ENCODE data around the gene DSC1.

Gene DSC1

GRCh38 chr18:31102025-31102684, 60.5 kb downstream of the DSC1 start, which contains the start of gene DSC2:
Gene DSC2 (minus strand): TSS chr18:31102421. CDS start chr18:31101971, 450 bp downstream.
- in situ Hi-C loops (cut with MboI; ENCODE audit: low sequenced_read_pairs, unreplicated experiment) = no loop called here
- no peak for TF ChIP-seq CTCF (IDR thresholded peaks at IDR 0.05; ENCODE audit: borderline replicate concordance, control extremely low read depth, extremely low read depth, insufficient read depth, missing control alignments)
- peak; percentile 38 for DNase-seq (ENCODE audit: low spot score)

GRCh38 chr18:31101183-31102024, 61.3 kb downstream of the DSC1 start:
- TF ChIP-seq CTCF (IDR thresholded peaks at IDR 0.05; ENCODE audit: borderline replicate concordance, control extremely low read depth, extremely low read depth, insufficient read depth, missing control alignments) = peak; percentile 16
- DNase-seq (ENCODE audit: low spot score) = peak; percentile 71
- in situ Hi-C loops (cut with MboI; ENCODE audit: low sequenced_read_pairs, unreplicated experiment) = no loop called here

DNA sequence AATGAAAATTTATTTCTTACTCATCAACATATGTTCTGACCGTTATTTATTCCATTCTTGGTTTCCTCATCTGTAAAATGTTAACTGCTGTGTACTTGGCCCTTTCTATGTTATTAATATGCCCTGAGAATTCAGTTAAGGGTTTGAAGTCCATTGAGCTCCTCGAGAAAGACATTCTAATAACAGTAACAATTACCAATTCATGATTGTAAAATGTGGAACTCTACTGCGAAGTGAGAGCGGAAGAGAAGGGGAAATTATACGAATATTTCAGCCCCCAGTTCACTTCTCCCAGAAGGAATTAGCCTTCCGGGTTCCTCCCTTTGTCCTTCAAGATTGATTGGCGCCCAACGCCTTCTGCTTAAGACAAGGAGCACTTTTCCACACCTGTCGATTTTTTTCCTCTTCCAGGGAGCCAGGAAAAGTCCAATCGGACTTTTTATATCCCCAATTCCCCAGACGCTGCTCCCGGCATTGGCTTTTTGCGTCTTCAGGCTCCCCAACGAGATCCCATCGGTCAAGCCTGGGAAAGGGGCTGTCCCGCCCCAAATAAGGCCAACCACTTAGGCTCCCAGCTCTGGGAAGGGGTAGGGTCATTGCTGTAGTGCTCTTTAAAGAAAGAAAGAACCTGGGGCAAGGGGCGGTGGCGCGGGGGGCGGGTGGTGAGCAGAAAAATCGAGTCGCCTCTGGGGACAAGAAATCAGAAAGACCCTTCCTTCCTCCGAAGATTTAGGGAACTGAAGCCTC, 62.0 kb downstream of the DSC1 start:
- in situ Hi-C loops (cut with MboI; ENCODE audit: low sequenced_read_pairs, unreplicated experiment) = no loop called here
- DNase-seq (ENCODE audit: low spot score) = no peak

DNA sequence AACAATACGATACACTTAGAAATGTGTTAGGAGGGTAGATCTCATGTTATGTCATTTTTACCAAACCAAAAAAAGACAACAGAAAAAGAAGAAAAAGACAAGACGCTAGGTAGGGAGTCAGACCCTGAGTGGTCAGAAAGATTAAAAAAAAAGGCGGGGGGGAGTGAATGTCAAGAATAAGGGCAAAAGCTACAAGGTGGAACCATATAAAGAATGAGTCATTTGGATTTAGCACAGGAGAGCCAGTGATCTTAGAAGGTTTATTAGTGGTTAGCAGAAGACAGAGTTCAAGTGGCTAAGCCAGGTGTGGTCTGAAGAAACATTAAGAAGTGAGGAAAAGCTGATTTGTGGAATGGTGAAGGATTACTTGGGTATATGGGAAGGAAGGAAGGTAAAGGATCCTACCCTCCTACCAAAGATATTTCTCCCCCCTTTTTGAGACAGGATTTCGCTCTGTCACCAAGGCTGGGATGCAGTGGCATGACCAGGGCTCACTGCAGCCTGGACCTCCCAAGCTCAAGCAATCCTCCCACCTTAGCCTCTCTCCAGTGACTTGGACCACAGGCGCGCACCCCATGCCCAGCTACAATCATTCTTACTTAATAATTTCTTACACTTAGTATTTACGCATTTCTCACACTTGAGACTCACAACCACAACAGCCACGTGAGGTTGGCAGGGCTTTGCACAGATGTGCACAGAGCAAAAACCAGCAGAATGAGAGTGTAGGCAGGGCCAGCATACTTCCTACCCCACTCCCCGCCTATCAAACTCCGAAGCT, 63.0 kb downstream of the DSC1 start:
- no peak for DNase-seq (ENCODE audit: low spot score)
- TF ChIP-seq CTCF (IDR thresholded peaks at IDR 0.05; ENCODE audit: borderline replicate concordance, control extremely low read depth, extremely low read depth, insufficient read depth, missing control alignments) = no peak
- in situ Hi-C loops (cut with MboI; ENCODE audit: low sequenced_read_pairs, unreplicated experiment) = no loop called here

More for the DNA sequence above, 62.0 kb downstream of the DSC1 start:
- TF ChIP-seq CTCF (IDR thresholded peaks at IDR 0.05; ENCODE audit: borderline replicate concordance, control extremely low read depth, extremely low read depth, insufficient read depth, missing control alignments) = no peak

- TF ChIP-seq CTCF (IDR thresholded peaks at IDR 0.05; ENCODE audit: borderline replicate concordance, control extremely low read depth, extremely low read depth, insufficient read depth, missing control alignments) = no peak
- no peak for DNase-seq (ENCODE audit: low spot score)
- in situ Hi-C loops (cut with MboI; ENCODE audit: low sequenced_read_pairs, unreplicated experiment) = no loop called here
These were observed 63.8 kb downstream of the DSC1 start for GRCh38 chr18:31098878-31099277.

DNA sequence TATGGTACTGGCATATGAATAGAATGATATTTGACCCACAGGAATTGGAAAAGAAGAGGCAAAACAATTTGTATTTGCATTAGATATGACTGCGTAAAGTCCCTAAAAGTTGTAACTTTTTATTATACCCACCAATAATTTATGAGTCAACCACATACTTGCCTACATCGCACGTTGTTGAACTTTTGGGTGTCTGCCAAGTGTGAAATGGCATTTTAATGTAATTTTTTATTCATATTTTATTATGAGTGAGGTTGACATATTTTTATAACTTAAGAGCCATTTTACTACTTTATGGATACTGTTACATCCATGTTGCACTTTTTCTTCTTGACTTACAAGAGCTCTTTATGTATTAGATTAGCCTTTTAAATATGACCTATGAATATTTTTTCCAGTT, 65.0 kb downstream of the DSC1 start:
- DNase-seq (ENCODE audit: low spot score) = no peak
- in situ Hi-C loops (cut with MboI; ENCODE audit: low sequenced_read_pairs, unreplicated experiment) = no loop called here
- TF ChIP-seq CTCF (IDR thresholded peaks at IDR 0.05; ENCODE audit: borderline replicate concordance, control extremely low read depth, extremely low read depth, insufficient read depth, missing control alignments) = no peak
